IPS-11a (cell line): ENCODE results near the gene TSC2.
"Not testable (repeated sequence)": the region's sequence is repeated elsewhere in the genome, so short reads cannot be mapped to it uniquely, and the experiment has no call there.

Experiments used
- H3K4me3 ChIP-seq: one replicate; pipeline ENCODE4 v1.5.1; 2013; ENCODE audit warnings: low read depth, low read length, control low read depth

Gene TSC2

GRCh38 chr16:2084895-2085625 lies 37.3 kb downstream of the TSC2 start:
- H3K4me3 ChIP-seq = no peak overlapping the region

GRCh38 chr16:2085669-2086068 lies 37.9 kb downstream of the TSC2 start:
- no peak overlapping the region for H3K4me3 ChIP-seq

GRCh38 chr16:2086106-2086742 lies 38.4 kb downstream of the TSC2 start:
- no peak overlapping the region for H3K4me3 ChIP-seq

- no peak overlapping the region for H3K4me3 ChIP-seq
Measured at GRCh38 chr16:2086812-2087747, 39.3 kb downstream of the TSC2 start.

- no peak overlapping the region for H3K4me3 ChIP-seq
Measured at GRCh38 chr16:2087748-2088631, 40.2 kb downstream of the TSC2 start.

GRCh38 chr16:2088759-2089358 lies 41.1 kb downstream of the TSC2 start:
- no peak overlapping the region for H3K4me3 ChIP-seq

GRCh38 chr16:2089706-2090480 lies 42.1 kb downstream of the TSC2 start:
- no peak overlapping the region for H3K4me3 ChIP-seq

- no peak overlapping the region for H3K4me3 ChIP-seq
Measured at GRCh38 chr16:2090481-2090776, 42.6 kb downstream of the TSC2 start.

- peak overlapping the region; percentile 30 for H3K4me3 ChIP-seq
Measured at GRCh38 chr16:2090777-2091546, 43.2 kb downstream of the TSC2 start.

- peak overlapping the region; percentile 30 for H3K4me3 ChIP-seq
Measured at GRCh38 chr16:2091547-2092255, 43.9 kb downstream of the TSC2 start.

- no peak overlapping the region for H3K4me3 ChIP-seq
Measured at GRCh38 chr16:2092256-2092620, 44.5 kb downstream of the TSC2 start.

GRCh38 chr16:2092866-2093265 lies 45.1 kb downstream of the TSC2 start:
- no peak overlapping the region for H3K4me3 ChIP-seq

- H3K4me3 ChIP-seq = no peak overlapping the region
Measured at GRCh38 chr16:2093793-2094192, 46.0 kb downstream of the TSC2 start.

- H3K4me3 ChIP-seq = no peak overlapping the region
Measured at GRCh38 chr16:2095315-2095853, 47.6 kb downstream of the TSC2 start.

GRCh38 chr16:2095918-2096582 lies 48.3 kb downstream of the TSC2 start:
- H3K4me3 ChIP-seq = no peak overlapping the region

GRCh38 chr16:2096853-2097595 lies 49.2 kb downstream of the TSC2 start:
- no peak overlapping the region for H3K4me3 ChIP-seq

- H3K4me3 ChIP-seq = not testable (repeated sequence)
Measured at GRCh38 chr16:2097689-2098088, 49.9 kb downstream of the TSC2 start.
